ENCODE data around the gene FBN2. TPM values are rescaled to one million over a fixed set of nuclear protein-coding genes. Genes with fewer than 3 reads are reported as not detected.
"Not testable (repeated sequence)": the region's sequence is repeated elsewhere in the genome, so short reads cannot be mapped to it uniquely, and the experiment has no call there.

FBN2 gene
- total RNA-seq, 1 experiment from 2014 or later: 0.22 TPM

DNA sequence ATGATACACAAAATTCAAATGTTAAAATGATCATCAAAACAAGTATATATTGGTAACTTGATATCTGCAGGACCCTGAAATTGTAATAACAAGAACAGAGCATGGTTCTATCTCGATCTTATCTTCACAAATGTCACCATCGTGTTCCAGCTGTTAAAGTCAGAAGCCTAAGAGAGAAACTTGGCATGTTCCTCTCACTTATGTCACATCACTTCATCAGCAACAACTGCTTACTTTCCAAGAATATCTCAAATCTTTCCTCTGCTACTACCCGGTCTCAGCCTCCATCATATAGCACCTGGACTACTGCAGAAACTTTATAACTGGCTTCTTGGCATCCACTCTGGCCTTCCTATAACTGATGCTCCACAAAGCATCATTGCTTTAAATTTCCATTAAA is 84.9 kb downstream of the FBN2 start:
- H3K9me2 ChIP-seq (ENCODE audit: insufficient read depth): no peaks in the 10 kb centered on the region
- intact Hi-C loops (cut with micrococcal nuclease; ENCODE audit: unreplicated experiment): no loop called here

GRCh38 chr5:128447224-128447623 is 90.8 kb downstream of the FBN2 start:
- POLR2A ChIA-PET (ENCODE audit: unreplicated experiment): not testable (repeated sequence)

More for the DNA sequence above, 84.9 kb downstream of the FBN2 start:
- DNase-seq: no peak
- H3K4me1 ChIP-seq (replicated peaks; ENCODE audit: insufficient read depth): no peaks in the 10 kb centered on the region
- no peaks in the 10 kb centered on the region for H3K79me2 ChIP-seq (ENCODE audit: low read depth)
- CTCF ChIA-PET: no interaction called here
- H3F3A ChIP-seq (ENCODE audit: insufficient read depth, low read depth): no peaks in the 10 kb centered on the region
- H3K36me3 ChIP-seq (ENCODE audit: low read depth): no peaks in the 10 kb centered on the region
- H3K4me2 ChIP-seq: no peak overlapping the region
- H3K9me3 ChIP-seq (ENCODE audit: insufficient read depth, low read depth): no peaks in the 10 kb centered on the region; the same call in 1 of the 2 replicates
- no peak overlapping the region for H3K4me3 ChIP-seq
- POLR2A ChIA-PET (ENCODE audit: unreplicated experiment): no interaction called here
- H4K20me1 ChIP-seq (ENCODE audit: insufficient read depth): no peaks in the 10 kb centered on the region
- H3K27ac ChIP-seq: no peak overlapping the region
- no peak overlapping the region for H2AFZ ChIP-seq
- H3K27me3 ChIP-seq (ENCODE audit: insufficient read depth, low read depth): no peaks in the 10 kb centered on the region
- TF ChIP-seq EZH2 (IDR thresholded peaks at IDR 0.05; ENCODE audit: low read depth): no peak
- TF ChIP-seq CTCF (conservative IDR thresholded peaks at IDR 0.05): no peak
- no TSS peak for BruUV-seq (replicated peaks)

GRCh38 chr5:128441941-128442350 is 96.1 kb downstream of the FBN2 start:
- no peaks in the 10 kb centered on the region for H3K36me3 ChIP-seq (ENCODE audit: low read depth)
- H3K4me1 ChIP-seq (replicated peaks; ENCODE audit: insufficient read depth): no peaks in the 10 kb centered on the region
- H3K9me3 ChIP-seq (ENCODE audit: insufficient read depth, low read depth): no peaks in the 10 kb centered on the region
- no peaks in the 10 kb centered on the region for H3K79me2 ChIP-seq (ENCODE audit: low read depth)
- H3K4me2 ChIP-seq: no peak overlapping the region
- H3K27me3 ChIP-seq (ENCODE audit: insufficient read depth, low read depth): no peaks in the 10 kb centered on the region
- H3K4me3 ChIP-seq: no peak overlapping the region
- CTCF ChIA-PET: no interaction called here
- no peak for DNase-seq
- H3K27ac ChIP-seq: no peak overlapping the region
- H3K9me2 ChIP-seq (ENCODE audit: insufficient read depth): no peaks in the 10 kb centered on the region
- H2AFZ ChIP-seq: no peak overlapping the region
- intact Hi-C loops (cut with micrococcal nuclease; ENCODE audit: unreplicated experiment): no loop called here
- POLR2A ChIA-PET (ENCODE audit: unreplicated experiment): interaction anchor here (0.6 kb wide), 1 partner anchor 44 kb away, joined by 7 read pairs; no protein-coding TSS in a partner anchor
- TF ChIP-seq EZH2 (IDR thresholded peaks at IDR 0.05; ENCODE audit: low read depth): no peak
- no peak for TF ChIP-seq CTCF (conservative IDR thresholded peaks at IDR 0.05)
- BruUV-seq (replicated peaks): no TSS peak
- no peaks in the 10 kb centered on the region for H3F3A ChIP-seq (ENCODE audit: insufficient read depth, low read depth)
- no peaks in the 10 kb centered on the region for H4K20me1 ChIP-seq (ENCODE audit: insufficient read depth)

More at GRCh38 chr5:128447224-128447623, 90.8 kb downstream of the FBN2 start:
- H3K36me3 ChIP-seq (ENCODE audit: low read depth); intact Hi-C loops (cut with micrococcal nuclease; ENCODE audit: unreplicated experiment); H3K4me1 ChIP-seq (replicated peaks; ENCODE audit: insufficient read depth); H3K4me2 ChIP-seq; H3K4me3 ChIP-seq; DNase-seq; CTCF ChIA-PET; BruUV-seq (replicated peaks); H3K27me3 ChIP-seq (ENCODE audit: insufficient read depth, low read depth); H3K9me2 ChIP-seq (ENCODE audit: insufficient read depth); H4K20me1 ChIP-seq (ENCODE audit: insufficient read depth); H3K79me2 ChIP-seq (ENCODE audit: low read depth); H3F3A ChIP-seq (ENCODE audit: insufficient read depth, low read depth); H3K9me3 ChIP-seq (ENCODE audit: insufficient read depth, low read depth); H3K27ac ChIP-seq; H2AFZ ChIP-seq: not testable (repeated sequence)

- no peak for TF ChIP-seq EZH2 (IDR thresholded peaks at IDR 0.05; ENCODE audit: low read depth)
- no peak for TF ChIP-seq CTCF (conservative IDR thresholded peaks at IDR 0.05)
- H4K20me1 ChIP-seq (ENCODE audit: insufficient read depth): no peaks in the 10 kb centered on the region
- no peak overlapping the region for H3K27ac ChIP-seq
- no TSS peak for BruUV-seq (replicated peaks)
- H2AFZ ChIP-seq: 0 out of 2 replicates have a peak overlapping the region, but pooled peaks have one; percentile 35
- H3K79me2 ChIP-seq (ENCODE audit: low read depth): no peaks in the 10 kb centered on the region
- no peaks in the 10 kb centered on the region for H3K4me1 ChIP-seq (replicated peaks; ENCODE audit: insufficient read depth)
- ChIA-PET POLR2A (ENCODE audit: unreplicated experiment) (no interaction called here), CTCF (no interaction called here)
- H3K4me3 ChIP-seq: no peak overlapping the region
- no peaks in the 10 kb centered on the region for H3K9me2 ChIP-seq (ENCODE audit: insufficient read depth)
- no peak for DNase-seq
- no peaks in the 10 kb centered on the region for H3F3A ChIP-seq (ENCODE audit: insufficient read depth, low read depth)
- H3K4me2 ChIP-seq: no peak overlapping the region
- no peaks in the 10 kb centered on the region for H3K9me3 ChIP-seq (ENCODE audit: insufficient read depth, low read depth)
- H3K36me3 ChIP-seq (ENCODE audit: low read depth): no peaks in the 10 kb centered on the region
- intact Hi-C loops (cut with micrococcal nuclease; ENCODE audit: unreplicated experiment): no loop called here
- no peaks in the 10 kb centered on the region for H3K27me3 ChIP-seq (ENCODE audit: insufficient read depth, low read depth)
These were observed 96.9 kb downstream of the FBN2 start for GRCh38 chr5:128441165-128441564.
